ENCODE results near the gene VPS25. TPM values are rescaled to one million over a fixed set of nuclear protein-coding genes. Genes with fewer than 3 reads are reported as not detected.
A peak's percentile ranks its signal among the peaks of the same experiment; 100 is the strongest.

Gene VPS25
- total and polyA plus RNA-seq, 9 of the 15 experiments (the other 6 are each of a cell fraction or from before 2014, with no cell fraction given) = 123 to 352 (median 180) TPM

- Histone ChIP-seq H2AFZ (ENCODE audit: low read depth, low read length) (no peak overlapping the region), H3K27me3 (ENCODE audit: control insufficient read depth in 2 of 2, insufficient read depth in 2 of 2, low read length in 2 of 2) (no peaks in the 10 kb centered on the region), H3K9me1 (ENCODE audit: control insufficient read depth, insufficient read depth, low read length) (no peaks in the 10 kb centered on the region), H3K4me3 (no peak overlapping the region), H3K36me3 (ENCODE audit: control insufficient read depth, insufficient read depth, low read length) (peaks cover 73% of the 10 kb centered on the region), H3K9me3 (replicated peaks; ENCODE audit: control insufficient read depth, insufficient read depth, low read depth, low read length) (no peaks in the 10 kb centered on the region), H4K20me1 (replicated peaks; ENCODE audit: control insufficient read depth, insufficient read depth, low read length) (no peaks in the 10 kb centered on the region), H3K9ac (ENCODE audit: insufficient read depth in 1 of 2, low read depth in 2 of 2, low read length in 2 of 2) (peak overlapping the region in 1 of 2 experiments; percentile 98; a peak in 2 of 4 replicates), H3K4me2 (ENCODE audit: insufficient read depth, low read length) (no peak overlapping the region), H3K79me2 (ENCODE audit: control insufficient read depth, insufficient read depth, low read length) (peaks cover 33% of the 10 kb centered on the region), H3K4me1 (replicated peaks in 1 of 2; ENCODE audit: control insufficient read depth in 2 of 2, insufficient read depth in 2 of 2, low read length in 2 of 2) (peaks cover 28 to 79% of the 10 kb centered on the region in 2 experiments; a peak in 4 of 5 replicates), H3K27ac (ENCODE audit: extremely low read depth, low read depth, low read length) (no peak overlapping the region)
- in situ Hi-C loops (cut with MboI) = no loop called here
- ChIA-PET CTCF (ENCODE audit: low intra/inter-chr PET ratio) (no interaction called here), POLR2A (interaction anchor here (0.7 to 5.2 kb wide), 3 partner anchors 10 to 36 kb away, joined by 3 to 47 read pairs (median 4); partner anchors contain the start of genes CNTD1, COA3 and VPS25)
- no peak for DNase-seq (ENCODE audit: extremely low read depth in 1 of 4, low spot score in 3 of 4)
- TF ChIP-seq ETS1 (conservative IDR thresholded peaks at IDR 0.05; ENCODE audit: control insufficient read depth, low read depth, low read length) (0 out of 2 replicates have a peak, but pooled peaks have one; percentile 4), HIVEP1 (CRISPR knock-in tag; IDR thresholded peaks at IDR 0.05) (no peak)
- intact Hi-C loops (cut with micrococcal nuclease) = no loop called here
- 88% methylated on average over 9 of the region's 9 CpGs for WGBS (ENCODE audit: insufficient coverage, low coverage, missing lambda C conversion rate)
- no TSS peak for BruUV-seq (replicated peaks)
- no peak for ATAC-seq
- no peak for FAIRE-seq
These were observed 10.0 kb downstream of the VPS25 start for GRCh38 chr17:42783062-42783790.

GRCh38 chr17:42783791-42784138 lies 10.5 kb downstream of the VPS25 start:
- intact Hi-C loops (cut with micrococcal nuclease) = no loop called here
- Histone ChIP-seq H3K27ac (ENCODE audit: extremely low read depth, low read depth, low read length) (no peak overlapping the region), H3K36me3 (ENCODE audit: control insufficient read depth, insufficient read depth, low read length) (peaks cover 73% of the 10 kb centered on the region)
- TF ChIP-seq RBM39 (optimal IDR thresholded peaks at IDR 0.05; ENCODE audit: low read depth, low read length) = no peak
- no peak for TF ChIP-seq ZNF79 (CRISPR knock-in tag; IDR thresholded peaks at IDR 0.05; ENCODE audit: low read depth)
- TF ChIP-seq NFRKB (IDR thresholded peaks at IDR 0.05; ENCODE audit: low read depth) = no peak
- no peak for TF ChIP-seq U2AF2 (optimal IDR thresholded peaks at IDR 0.05; ENCODE audit: low read depth, low read length)
- no peak for TF ChIP-seq GTF2A2 (tag; IDR thresholded peaks at IDR 0.05)
- TF ChIP-seq ILK (tag; IDR thresholded peaks at IDR 0.05; ENCODE audit: borderline replicate concordance, low read depth) = no peak
- TF ChIP-seq E2F5 (CRISPR knock-in tag; IDR thresholded peaks at IDR 0.05) = no peak

More at GRCh38 chr17:42783791-42784138, 10.5 kb downstream of the VPS25 start:
- peaks cover 23 to 74% of the 10 kb centered on the region in 2 experiments; a peak in 4 of 5 replicates for H3K4me1 ChIP-seq (replicated peaks in 1 of 2; ENCODE audit: control insufficient read depth in 2 of 2, insufficient read depth in 2 of 2, low read length in 2 of 2)
- no peak for ATAC-seq
- FAIRE-seq = no peak
- POLR2A ChIA-PET = interaction anchor here (1.5 to 5.2 kb wide), 2 partner anchors 10 to 12 kb away, joined by 4 to 47 read pairs; partner anchors contain the start of genes CNTD1, COA3 and VPS25
- no peak overlapping the region for H2AFZ ChIP-seq (ENCODE audit: low read depth, low read length)
- DNase-seq (ENCODE audit: extremely low read depth in 1 of 4, low spot score in 3 of 4) = no peak
- in situ Hi-C loops (cut with MboI) = no loop called here
- H3K4me3 ChIP-seq = no peak overlapping the region
- H3K4me2 ChIP-seq (ENCODE audit: insufficient read depth, low read length) = no peak overlapping the region
- no peaks in the 10 kb centered on the region for H3K9me1 ChIP-seq (ENCODE audit: control insufficient read depth, insufficient read depth, low read length)
- no TSS peak for BruUV-seq (replicated peaks)
- H3K9ac ChIP-seq (ENCODE audit: insufficient read depth in 1 of 2, low read depth in 2 of 2, low read length in 2 of 2) = no peak overlapping the region
- H4K20me1 ChIP-seq (replicated peaks; ENCODE audit: control insufficient read depth, insufficient read depth, low read length) = no peaks in the 10 kb centered on the region
- H3K9me3 ChIP-seq (replicated peaks; ENCODE audit: control insufficient read depth, insufficient read depth, low read depth, low read length) = no peaks in the 10 kb centered on the region
- CTCF ChIA-PET (ENCODE audit: low intra/inter-chr PET ratio) = no interaction called here
- no peaks in the 10 kb centered on the region for H3K27me3 ChIP-seq (ENCODE audit: control insufficient read depth in 2 of 2, insufficient read depth in 2 of 2, low read length in 2 of 2)
- WGBS (ENCODE audit: insufficient coverage, low coverage, missing lambda C conversion rate) = 98% methylated on average over 15 of the region's 22 CpGs
- H3K79me2 ChIP-seq (ENCODE audit: control insufficient read depth, insufficient read depth, low read length) = peaks cover 33% of the 10 kb centered on the region
